GM19468 (cell line): ENCODE data around the gene IDUA.

Source experiments
- ATAC-seq: cut with Tn5 transposase; IDR thresholded peaks from one replicate; pipeline ENCODE4 v1.9.1; 2021; ENCODE audit warnings: mild to moderate bottlenecking, moderate library complexity, moderate number of reproducible peaks; ENCODE audit not compliant: unreplicated experiment; ENCODE audit errors: extremely low read depth

IDUA gene

GRCh38 chr4:1027219-1027914 is 40.5 kb downstream of the IDUA start:
- ATAC-seq: no peak

GRCh38 chr4:1027915-1028238 is 41.0 kb downstream of the IDUA start:
- no peak for ATAC-seq

DNA sequence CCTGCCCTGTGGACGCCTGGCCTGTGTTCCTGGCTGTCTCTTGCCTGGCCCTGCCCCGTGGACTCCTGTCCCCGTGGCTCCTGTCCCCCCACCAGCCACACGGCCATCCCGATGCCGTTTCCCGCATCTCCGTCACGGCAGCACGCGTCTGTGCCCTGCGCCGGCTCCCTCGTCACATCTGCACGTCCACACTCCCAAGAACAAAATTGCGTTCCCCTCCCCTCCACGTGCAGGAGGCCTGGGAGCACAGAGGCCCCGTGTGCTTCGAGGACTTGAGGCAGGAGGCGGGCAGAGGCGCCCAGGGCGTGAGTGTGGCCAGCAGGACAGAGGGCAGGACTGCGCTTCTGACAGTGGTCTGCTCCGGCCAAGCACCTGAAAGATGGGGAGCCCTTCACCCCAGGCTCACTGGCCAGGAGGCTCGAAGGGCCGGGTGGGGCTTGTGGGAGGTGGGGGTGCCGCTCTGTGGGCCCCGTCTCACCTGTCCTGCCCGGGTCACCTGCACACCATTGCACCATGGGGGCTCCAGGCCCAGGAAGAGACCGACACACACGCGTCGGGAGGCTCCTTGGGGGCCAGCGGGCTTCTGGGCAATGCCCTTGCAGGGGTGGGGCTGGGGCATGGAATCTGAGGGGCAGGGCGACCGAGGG is 41.9 kb downstream of the IDUA start:
- no peak for ATAC-seq

DNA sequence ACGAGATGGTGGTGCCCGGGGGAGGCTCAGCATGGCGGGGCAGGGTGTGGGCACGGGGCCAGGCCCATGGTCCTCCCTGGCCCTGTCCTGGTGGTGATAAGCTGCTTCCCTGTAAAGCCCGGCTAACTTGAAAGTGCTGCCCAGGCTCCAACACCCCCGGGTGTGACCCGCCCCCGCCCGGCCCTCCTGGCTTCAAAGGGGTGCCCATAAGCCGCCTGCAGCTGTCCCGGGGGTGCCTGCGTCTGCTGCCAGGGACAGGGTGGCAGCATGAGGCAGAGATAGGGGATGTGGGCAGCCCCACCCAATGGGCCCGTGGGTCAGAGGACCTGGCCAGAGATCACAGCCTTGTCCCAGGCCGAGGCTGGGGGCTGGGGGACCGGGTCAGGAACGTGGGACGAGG is 42.7 kb downstream of the IDUA start:
- no peak for ATAC-seq

DNA sequence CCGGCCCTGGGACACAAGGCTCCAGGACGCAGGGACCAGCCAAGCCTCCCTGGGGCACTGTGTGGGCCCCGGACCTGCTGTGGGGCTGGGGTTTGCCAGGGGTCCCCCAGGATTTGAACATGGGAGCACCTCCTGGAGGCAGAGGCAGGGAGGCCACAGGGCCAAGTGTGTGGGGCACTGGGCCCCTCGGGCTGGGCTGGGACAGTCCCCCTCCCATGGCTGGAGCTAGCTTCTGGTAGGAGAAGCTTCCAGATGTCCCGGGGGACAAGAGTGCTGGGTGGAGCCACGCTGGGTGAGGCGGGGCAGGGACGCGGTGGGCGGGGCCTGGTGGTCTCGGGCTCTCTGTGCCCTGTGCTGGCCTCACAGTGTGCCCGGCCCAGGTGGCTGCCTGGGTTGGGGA is 43.2 kb downstream of the IDUA start:
- ATAC-seq: no peak

DNA sequence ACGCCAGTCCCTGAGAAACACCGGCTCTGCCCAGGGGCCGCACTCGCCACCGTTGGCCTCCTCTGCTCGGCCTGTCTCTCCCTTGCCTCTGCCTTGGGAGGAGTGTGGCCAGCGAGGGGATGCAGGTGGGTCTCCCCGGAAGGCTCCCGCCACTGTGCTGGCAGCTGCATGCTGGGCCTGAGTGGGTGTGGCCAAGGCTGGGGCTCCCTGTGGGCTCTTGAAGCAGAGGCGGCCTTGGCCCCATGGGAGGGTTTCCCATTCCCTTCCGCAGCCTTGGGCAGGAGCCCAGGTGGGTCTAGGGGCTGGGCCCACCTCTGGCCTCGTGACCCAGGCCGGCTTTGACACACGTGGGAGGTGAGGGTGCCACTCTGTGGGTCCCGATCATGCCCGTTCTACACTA is 43.7 kb downstream of the IDUA start:
- no peak for ATAC-seq

GRCh38 chr4:1031346-1031745 is 44.5 kb downstream of the IDUA start:
- no peak for ATAC-seq

DNA sequence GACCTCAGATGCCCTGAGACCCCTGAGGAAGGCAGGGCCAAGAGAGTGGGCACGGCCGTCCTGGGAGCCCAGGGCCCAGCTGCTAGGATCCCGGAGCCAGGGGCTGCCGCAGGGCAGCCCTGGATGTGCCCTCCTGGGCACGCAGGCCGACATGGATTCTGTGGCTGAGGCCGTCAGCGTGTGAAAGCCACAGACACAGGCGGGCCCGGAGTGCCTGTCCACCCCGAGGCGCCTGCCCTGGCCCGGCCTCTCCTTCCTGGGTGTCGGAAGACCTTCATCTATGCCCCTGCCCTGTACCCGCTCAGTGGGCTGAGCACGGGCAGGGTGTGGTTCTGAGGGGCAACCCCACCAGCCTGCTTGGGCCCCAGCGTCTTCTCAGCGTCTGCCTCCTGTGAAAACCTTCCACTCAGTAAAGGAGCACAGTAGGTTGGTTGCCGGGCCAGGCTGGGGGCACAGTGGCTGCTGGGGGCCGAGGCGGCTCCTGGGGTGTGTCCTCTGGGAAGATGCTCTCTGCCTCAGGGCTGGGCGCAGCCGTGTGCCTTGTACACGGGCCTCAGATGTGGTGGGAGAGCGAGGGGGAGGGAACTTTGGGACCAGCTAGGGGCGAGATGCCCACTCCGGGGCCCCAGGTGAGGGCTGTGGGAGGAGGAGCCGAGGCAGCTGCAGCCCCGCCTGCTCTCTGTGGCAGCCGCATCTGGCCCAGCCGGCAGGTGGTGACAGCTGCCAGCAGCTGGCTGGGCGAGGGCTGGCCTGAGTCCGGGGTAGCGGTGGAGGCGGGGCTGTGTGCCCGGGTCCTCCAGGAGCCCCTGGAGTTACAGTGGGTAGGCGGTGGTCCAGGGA is 45.3 kb downstream of the IDUA start:
- no peak for ATAC-seq

GRCh38 chr4:1032861-1033260 is 46.0 kb downstream of the IDUA start:
- no peak for ATAC-seq

DNA sequence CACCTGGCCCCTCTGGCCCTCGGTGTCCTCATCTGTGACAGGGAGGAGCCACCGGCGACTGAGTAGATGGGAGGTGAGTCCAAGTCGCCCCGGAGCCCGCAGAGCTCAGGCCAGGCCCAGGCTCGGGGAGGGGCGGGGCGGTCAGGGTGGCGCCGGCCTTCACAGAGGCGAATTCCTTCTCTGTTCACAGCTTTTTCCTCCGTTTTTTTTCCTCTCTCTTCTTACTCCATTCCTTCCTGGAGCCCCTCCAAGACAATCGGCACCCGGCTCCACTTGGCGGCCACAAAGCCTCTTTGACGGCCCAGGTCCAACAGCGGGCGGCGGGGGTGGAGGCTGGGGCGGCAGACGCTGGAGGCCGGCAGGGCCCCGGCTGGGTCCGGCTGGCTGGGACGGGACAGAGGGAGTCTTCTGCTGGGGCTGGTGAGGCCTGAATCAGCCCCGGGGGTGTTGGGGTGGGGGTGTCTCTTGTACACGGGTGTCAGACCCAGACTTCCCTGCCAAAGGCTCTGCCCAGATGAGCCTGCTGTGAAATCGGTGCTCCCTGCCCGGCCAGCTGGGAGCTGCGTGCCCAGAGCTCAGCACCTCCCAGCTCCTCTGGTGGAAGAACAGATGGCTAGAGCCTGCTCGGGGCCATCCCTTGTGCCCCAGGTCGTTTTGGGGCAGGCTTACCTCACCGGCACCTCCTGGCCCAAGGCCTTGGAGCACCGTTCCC is 47.2 kb downstream of the IDUA start:
- no peak for ATAC-seq

DNA sequence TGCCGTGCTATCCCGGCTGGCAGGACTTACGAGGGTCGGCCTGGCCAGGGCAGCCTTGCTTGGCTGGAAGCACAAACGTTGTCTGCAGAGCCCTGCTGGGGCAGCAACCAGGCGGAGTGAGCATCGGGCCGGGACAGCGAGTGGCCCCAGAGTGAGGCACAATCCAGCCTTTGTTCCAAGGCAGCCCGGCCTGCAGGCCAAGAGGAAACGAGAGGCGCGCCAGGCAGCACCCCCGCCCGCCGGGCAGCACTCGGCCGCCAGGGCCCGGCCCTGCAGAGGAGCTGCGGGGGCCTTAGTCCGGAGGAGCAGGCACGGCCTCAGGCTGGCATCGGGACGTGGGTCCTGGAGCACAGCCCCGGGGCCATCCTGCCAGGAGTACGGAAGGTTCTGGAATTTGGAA is 48.7 kb downstream of the IDUA start:
- ATAC-seq: no peak

- ATAC-seq: no peak
Observed at GRCh38 chr4:1036095-1036494, 49.3 kb downstream of the IDUA start.

DNA sequence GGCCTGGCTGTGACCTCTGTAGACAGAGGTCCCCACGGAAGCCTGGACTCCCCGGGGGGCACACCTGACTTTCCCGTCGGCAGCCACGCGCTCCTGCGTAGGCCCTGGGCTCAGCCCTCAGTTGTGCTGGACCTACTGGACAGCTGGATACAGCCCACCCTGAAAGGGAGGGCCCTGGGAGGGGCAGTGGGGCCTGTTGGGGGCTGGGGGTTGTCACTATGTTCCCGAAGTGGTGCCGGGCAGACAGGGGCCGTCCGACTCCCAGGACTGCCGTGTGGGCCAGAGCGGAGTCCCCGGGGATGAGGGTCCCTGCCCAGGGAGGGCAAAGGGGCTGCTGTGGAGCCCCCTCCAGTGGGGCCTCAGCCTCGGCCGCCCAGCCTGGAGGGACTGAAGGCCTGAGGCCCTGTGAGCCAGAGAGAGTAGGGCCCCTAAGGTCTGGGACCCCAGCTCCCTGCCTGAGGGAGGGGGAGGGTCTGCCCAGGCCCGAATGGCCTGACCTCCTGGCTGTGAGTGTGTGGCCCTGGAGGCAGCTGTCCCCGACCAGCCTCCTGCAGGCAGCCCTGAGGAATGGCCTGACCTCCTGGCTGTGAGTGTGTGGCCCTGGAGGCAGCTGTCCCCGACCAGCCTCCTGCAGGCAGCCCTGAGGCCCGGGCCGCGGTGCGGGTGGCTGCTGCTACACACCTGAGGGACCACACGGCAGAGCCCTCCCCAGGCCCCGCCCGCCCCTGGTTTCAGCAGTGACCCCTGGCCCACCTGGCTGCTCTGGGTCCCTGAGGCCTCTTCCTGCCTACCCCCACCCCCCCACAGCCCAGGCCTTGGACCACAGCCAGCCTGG is 50.3 kb downstream of the IDUA start:
- no peak for ATAC-seq

DNA sequence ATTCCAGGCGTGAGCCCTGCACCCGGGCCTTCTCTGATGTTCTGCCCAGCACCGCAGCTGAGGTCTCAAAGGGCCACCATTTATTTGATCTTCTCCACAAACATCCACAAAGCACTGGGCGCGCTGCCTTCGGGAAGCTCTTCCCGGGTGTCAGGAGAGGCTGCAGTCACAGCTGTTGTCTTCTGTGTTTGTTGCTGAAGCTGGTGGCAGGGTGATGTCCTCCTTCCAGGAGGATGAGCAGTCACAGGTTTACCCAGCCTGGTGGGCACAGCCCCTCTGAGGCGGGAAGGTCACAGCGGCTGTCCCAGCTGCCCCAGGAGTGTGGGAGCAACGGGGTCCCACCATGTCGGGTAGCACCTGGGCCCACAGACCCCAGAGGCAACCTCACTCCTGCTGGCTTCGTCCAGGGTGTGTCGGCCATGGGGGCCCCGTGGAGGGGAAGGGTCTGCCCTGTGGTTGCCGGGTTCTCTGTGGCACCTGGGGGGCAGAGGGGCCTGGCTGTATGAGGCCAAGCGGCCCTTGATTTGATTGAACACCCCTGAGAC is 52.2 kb downstream of the IDUA start:
- ATAC-seq: no peak

- no peak for ATAC-seq
Observed at GRCh38 chr4:1039493-1040343, 52.9 kb downstream of the IDUA start.

GRCh38 chr4:1040344-1041146 is 53.7 kb downstream of the IDUA start:
- ATAC-seq: no peak

DNA sequence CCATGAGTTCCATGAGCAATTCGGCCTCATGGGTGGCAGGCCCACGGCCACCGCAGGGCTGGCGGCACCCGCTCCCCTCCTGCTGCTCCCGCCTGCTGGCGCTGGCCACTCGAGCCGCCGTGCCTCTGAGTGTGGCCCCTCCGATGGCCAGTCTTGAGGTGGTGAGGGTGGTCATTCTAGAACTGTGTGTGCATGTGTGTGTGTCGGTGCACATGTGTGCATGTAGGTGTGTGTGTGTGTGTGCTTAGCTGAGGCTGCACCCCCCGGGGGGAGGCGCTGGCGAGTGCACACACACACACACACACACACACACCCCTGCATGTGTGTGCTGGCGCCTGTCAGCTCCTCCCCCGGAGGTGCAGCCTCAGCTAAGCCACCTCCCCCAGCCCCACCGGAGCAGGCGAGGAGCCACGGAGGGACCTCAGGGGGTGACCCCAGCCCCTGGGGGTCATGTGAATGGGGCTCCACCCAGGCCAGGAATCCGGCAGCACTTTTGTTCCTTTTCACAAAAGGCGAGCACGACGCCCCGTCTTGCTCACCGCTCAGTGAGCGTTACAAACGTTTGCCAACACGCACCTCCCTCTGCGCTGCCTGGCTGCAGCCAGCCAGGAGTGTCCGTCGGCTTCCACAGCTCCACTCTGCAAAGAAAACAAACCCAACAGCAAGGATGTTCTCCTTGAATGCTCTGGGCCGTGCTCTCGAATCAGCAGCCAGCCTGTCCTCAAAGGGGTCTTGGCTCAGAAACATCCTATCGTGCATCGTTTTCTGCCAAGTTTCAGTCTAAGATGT is 54.5 kb downstream of the IDUA start:
- ATAC-seq: no peak
